Fibroblast of pulmonary artery (primary cell): ENCODE data around the gene PICK1.

Experiments used
- DNase-seq: peaks from one replicate; pipeline ENCODE4 v3.0.0-alpha.2; 2010; ENCODE audit warnings: low read depth
- H3K4me3 ChIP-seq: replicated peaks from 2 replicates; pipeline ENCODE4 v1.5.1; 2011; ENCODE audit warnings: low read depth, mild to moderate bottlenecking, control low read depth, low read length, moderate library complexity
- CTCF ChIP-seq: IDR thresholded peaks from 2 replicates; pipeline ENCODE4 v1.5.1; 2011; ENCODE audit warnings: mild to moderate bottlenecking, control low read depth, low read length, inconsistent platforms; ENCODE audit errors: missing control alignments

PICK1 gene

GRCh38 chr22:38056969-38057891 lies at the start of gene PICK1:
PICK1 (plus strand) TSS chr22:38057404; CDS start chr22:38057810, 406 bp downstream.
- TF ChIP-seq CTCF, result no peak
- peak within 1 kb of the TSS; percentile 57 for H3K4me3 ChIP-seq
- peak; percentile 92 for DNase-seq

- no peak for TF ChIP-seq CTCF
- DNase-seq, result no peak
Measured at GRCh38 chr22:38009000-38009806, 48.0 kb upstream of the PICK1 start.

GRCh38 chr22:38012604-38013072 lies 44.6 kb upstream of the PICK1 start:
- peak; percentile 56 for DNase-seq
- TF ChIP-seq CTCF, result no peak
- H3K4me3 ChIP-seq, result no peak overlapping the region

More at GRCh38 chr22:38009000-38009806, 48.0 kb upstream of the PICK1 start:
- H3K4me3 ChIP-seq, result no peak overlapping the region

- DNase-seq, result no peak
- H3K4me3 ChIP-seq, result no peak overlapping the region
- no peak for TF ChIP-seq CTCF
Measured at GRCh38 chr22:38014083-38014482, 43.1 kb upstream of the PICK1 start.

GRCh38 chr22:38016182-38017151 lies 40.7 kb upstream of the PICK1 start:
- DNase-seq, result peak; percentile 78
- no peak for TF ChIP-seq CTCF
- no peak overlapping the region for H3K4me3 ChIP-seq
